Hepatic stellate cell (primary cell): ENCODE results near the gene SEL1L.
A peak's percentile ranks its signal among the peaks of the same experiment; 100 is the strongest.
"Not testable (repeated sequence)": the region's sequence is repeated elsewhere in the genome, so short reads cannot be mapped to it uniquely, and the experiment has no call there.

Experiments
- DNase-seq: peaks from one replicate; pipeline ENCODE4 v3.0.0; 2011; ENCODE audit warnings: low spot score

The SEL1L gene

DNA sequence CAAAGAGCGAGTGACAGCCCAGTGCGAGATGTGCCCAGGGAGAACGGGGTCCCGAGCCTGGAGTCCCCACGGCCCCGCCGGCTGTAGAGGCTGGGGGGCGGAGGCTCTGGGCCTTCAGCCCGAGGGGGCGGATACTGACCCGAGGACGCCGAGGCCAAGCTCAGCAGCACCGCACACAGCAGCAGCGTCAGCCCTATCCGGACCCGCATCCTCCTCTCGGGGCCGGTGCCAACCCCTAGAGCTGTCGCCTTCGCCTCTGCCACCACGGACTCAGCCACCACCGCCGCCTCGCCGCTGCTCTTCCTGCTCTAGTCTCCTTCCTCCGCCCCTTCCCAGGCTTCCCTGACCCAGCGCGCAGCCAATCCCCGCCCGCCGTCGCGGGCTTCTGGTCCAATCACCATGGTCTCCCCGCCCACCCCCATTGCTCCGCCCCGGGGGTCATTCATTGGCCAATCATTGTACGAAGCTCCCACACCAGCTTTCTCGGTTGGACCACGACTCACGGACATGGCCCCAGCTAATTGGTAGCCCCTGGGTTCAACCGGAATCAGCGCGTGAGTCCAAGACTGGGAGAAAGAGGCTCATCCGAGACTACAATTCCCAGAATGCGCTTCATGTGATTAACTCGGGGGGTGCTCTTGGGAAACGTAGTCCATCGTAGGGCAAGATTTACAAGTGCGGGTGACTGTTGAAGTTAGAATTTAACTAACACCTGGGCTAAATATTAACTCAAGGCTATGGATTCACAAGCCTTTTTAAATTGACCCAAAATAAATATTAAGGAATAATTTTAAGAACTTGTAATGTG is at the start of gene SEL1L:
Gene SEL1L (minus strand): TSS at position 318 of the 808 bp plus-strand sequence. CDS start 109 bp downstream, at position 209.
- DNase-seq: peak; percentile 92

DNA sequence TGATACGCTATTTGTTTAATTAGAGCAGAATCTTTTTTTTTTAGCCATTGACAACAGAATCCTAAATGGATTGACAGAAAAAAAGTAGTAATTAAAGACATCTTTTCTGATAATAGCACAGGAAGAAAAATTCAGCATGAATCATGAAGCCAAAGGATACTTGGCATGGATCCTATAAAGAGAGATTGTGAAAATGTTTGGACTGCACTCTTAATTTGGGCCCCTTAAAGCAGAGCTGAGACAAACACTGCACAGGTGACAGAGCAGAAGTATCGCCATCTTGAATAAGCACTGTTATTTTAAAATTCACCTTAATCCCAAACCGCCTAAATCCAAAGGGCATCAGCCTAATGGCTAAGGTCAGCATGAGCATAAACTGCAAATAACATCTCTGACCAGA is 48.8 kb upstream of the SEL1L start:
- DNase-seq: no peak

DNA sequence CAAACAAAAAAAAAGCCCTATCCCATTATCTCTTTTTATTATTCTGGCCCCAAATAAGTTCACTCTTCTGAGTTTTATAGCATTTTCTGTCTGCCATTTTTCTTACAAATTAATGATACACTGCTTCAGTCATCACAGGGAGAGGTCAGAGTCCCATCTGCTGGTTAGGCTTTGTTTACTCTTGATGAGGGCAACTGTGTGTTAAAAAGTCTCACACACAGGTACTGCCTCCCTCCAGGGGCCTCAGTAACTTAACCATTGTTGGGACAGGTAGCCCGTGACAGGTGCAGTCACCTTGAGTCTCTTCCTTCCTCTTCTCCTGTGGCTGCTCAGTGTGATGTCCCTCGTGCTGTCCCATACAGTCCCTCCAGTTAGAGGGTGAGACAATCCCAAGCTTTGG is 45.5 kb upstream of the SEL1L start:
- no peak for DNase-seq

DNA sequence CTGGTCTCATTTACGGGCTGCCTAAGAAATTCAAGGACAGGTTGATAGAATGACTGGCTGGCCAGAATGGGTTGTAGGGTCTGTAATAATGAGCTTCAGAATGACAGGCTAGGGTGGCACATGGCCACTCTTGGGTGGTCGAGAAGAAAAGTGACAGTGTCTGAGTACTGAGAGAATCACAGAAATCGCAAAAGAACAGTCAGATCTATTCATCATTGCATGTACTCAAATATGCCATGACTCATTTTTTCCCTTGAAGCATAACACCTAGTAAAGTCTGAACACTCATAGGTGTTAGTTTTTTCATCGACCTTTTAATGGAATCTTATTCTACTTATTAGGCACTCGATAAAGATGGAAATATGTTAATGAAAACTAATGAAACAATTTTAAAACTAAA is 37.8 kb upstream of the SEL1L start:
- DNase-seq: no peak

DNA sequence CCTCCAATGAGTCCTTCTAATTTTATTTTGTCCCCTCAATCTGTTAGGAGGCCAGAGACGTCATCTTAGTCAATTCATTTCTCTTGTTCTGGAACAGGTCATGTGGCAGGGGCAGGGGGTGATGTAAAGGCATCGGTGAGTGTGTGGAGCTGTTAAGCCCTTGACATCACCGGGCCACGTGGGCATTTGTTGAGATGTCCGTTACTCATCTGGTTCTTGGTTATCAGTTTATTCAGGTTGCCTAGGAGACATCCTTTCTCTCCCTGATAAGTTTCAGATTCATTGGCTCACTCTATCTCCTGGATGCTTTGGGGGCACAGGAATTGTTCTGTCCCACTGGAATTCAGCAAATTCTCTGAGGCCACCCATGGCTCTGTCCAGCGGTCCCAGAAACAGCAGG is 33.6 kb upstream of the SEL1L start:
- no peak for DNase-seq

DNA sequence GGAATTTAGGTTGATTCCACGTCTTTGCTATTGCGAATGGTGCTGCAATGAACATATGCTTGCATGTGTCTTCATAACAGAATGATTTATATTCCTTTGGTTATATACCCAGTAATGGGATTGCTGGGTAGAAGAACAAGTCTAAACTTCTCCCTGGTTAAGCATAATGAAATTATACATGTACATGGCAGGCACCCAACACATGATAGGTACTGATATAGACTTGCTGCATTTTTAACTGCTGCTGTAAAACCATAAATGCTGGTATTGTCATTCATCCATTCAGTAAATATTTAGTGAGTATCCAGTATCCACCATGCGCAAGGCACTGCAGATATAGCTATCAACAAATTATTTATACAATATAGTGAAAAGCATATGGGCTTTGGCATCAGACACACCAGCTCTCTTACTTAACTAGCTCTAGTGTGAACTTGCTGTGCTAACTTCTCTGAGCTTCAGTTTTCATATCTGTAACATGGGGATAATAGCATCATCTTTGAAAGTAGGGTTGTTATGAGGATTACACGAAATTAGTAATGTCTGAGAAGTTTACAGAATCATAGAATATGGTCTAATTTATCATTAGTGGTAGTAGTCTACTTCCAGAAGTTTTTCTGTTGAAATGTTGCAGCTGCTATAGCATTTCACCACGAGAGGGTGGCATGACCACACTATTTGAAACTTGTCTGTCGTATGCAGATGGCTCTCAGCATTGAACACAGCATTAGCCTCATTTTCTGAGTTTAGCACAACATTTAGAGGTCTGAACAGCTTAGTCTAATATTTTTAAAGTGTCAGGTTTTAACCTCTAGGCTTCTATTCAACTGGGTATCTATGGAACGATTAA is 32.0 kb upstream of the SEL1L start:
- peak; percentile 11 for DNase-seq

DNA sequence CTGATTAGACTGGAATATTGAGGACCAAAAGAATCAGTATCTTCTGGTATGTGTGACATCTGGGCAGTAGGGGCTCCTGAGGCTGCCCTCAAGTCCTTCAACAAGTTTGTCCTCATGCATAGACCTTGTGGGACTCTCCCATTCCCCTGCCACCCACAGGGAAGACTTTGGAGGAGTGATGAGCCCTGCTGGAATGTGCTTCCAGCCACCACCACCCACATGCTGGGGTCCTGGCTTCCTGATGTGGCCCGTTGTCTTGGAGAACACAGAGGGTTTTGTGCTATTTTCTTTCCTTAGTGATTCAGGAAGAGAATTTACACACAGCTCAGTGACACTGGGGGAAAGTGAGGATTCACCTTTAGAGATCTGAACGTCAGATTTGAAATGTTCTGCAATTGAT is 29.2 kb upstream of the SEL1L start:
- DNase-seq: no peak

DNA sequence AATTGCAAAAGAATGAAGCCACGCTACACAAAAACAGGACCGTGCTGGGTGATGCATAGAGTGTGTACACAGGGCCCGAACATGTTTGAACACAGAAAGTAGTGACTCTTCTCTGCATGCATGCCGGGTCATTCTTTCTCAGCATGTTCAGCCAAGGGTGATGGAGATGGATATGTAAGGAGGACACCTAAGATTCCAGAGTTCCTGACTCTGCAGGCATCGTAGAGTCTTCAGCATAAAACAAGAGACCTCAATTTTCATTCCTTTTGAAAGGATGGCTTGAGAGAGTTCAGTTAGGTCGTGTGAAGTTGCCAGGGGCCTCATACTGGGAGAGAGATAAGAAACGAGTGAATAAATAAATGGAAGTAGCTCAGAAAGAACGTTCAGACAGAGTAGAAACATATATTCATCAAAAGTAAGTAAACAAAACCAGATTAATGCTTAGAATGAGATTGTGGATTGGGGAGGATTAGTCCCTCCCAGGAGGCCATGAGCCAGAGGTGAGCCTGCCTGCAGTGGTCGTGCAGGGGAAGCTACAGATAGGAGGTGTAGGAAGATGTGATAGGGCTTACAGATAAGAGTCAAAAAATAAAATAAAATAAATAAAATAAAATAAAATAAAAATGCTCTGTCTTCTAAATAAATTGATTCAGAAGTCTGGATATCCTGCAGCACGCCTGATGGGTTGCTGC is 27.6 kb upstream of the SEL1L start:
- no peak for DNase-seq

DNA sequence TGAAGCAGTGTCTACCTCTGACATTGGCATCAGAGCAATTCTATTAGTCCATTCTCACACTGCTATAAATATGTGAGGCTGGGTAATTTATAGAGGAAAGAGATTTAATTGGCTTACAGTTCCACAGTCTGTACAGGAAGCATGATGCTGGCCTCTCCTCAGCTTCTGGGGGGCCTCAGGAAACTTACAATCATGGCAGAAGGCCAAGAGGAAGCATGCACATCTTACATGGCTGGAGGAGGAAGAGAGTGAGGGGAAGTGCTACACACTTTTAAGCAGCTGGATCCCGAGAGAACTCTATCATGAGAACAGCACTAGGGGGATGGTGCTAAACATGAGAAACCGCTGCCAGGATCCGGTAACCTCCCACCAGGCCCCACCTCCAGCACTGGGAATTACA is 25.7 kb upstream of the SEL1L start:
- no peak for DNase-seq

DNA sequence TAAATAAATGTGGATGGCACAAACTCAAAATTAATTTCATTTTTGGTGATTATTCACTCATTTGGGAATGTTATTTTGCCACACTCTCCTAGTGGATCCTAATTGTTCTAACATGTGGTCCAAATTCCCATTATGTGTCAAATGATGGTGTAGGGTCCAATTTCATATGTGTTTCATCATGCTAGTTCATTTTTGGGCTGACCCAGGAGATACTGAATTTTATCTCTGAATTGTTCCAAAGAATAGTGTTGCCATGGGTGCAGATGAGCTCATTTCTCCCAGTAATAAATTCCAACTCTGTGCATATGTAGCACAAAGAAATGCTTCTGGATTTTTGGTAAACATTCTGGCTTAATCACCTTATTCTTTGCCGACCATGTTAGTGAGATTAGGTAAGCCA is 23.5 kb upstream of the SEL1L start:
- DNase-seq: no peak

DNA sequence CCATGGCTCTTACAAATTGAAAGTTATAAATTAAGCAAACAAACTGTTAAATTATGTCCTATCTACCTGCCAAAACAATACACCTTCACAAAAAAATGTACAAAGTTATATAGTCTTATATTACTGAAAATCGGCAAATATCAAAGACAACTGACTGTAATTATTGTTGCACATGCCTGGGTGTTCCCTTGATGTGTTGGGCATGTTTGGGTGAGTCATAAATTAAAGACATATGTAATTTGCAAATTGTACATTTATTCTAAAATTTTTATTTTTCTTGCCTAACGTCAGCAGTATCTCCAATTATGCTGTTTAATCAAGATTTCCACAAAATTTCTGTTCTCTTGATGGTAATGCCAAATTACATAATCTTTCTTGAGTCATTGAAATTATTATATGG is 22.0 kb upstream of the SEL1L start:
- DNase-seq: no peak

DNA sequence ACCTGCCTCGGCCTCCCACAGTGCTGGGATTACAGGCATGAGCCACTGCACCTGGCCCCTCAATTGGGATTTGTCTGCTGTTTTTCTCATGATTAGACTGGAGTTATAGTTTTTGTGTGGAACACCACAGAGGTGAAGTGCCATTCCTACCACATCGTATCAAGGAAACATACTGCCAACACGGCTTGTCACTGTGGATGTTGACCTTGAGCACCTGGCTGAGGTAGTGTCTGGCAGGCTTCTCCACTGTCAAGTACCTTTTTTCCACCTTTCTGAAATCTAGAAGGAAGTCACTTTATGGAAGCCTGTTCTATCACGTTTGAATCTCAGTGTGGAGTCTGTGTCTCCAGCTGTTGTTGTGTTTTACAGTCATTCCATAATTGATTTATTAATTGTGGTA is 21.4 kb upstream of the SEL1L start:
- DNase-seq: no peak

DNA sequence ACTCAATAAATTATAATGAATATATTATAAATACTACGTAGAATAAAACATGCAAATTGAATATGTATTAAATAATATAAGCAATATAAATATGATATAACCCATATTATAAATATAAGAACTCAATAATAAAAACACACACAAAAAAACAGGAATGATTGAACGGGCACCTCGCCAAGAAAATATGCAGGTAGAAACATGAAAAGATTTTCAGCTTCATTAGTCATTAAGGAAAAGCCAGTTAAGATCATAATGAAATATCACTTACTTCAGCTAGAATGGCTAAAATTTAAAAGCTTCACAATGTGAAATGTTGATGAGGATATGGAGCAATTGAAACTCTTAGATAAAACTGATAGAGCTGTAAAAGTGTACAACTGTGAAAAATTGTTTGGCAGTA is 17.8 kb upstream of the SEL1L start:
- DNase-seq: no peak

DNA sequence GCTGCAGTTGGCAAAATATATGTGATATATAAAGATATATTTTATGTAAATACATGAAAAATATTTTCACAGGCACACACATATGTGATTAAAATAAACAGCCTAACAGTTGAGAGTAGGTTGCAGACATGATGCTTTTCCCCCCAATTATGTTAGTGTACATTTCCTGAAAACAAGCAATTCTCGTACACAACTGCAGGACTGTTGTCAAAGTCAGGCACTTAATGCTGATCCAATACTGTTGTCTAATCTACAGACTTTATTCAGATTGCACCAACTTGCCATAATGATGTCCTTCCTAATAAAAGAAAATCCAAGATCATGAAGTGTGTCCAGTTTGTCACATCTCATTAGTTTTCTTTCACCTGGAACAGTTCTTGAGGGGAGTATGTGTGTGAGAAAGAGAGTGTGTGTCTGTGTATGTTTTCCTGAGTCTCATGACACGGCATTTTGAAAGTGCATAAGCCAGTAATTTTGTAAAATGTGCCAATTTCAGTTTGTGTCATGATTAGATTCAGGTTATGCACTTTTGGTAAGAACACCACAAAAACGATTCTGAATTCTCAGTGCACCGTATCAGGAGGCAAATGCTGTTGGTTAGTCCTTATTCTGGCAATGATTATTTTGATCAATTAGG is 16.5 kb upstream of the SEL1L start:
- no peak for DNase-seq

DNA sequence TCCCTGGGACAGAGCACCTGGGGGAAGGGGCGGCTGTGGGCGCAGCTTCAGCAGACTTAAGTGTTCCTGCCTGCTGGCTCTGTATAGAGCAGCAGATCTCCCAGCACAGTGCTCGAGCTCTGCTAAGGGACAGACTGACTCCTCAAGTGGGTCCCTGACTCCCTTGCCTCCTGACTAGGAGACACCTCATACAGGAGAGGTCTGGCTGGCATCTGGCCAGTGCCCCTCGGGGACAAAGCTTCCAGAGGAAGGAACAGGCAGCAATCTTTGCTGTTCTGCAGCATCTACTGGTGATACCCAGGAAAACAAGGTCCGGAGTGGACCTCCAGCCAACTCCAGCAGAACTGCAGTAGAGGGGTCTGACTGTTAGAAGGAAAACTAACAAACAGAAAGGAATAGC is 7.6 kb upstream of the SEL1L start:
- DNase-seq: not testable (repeated sequence)

DNA sequence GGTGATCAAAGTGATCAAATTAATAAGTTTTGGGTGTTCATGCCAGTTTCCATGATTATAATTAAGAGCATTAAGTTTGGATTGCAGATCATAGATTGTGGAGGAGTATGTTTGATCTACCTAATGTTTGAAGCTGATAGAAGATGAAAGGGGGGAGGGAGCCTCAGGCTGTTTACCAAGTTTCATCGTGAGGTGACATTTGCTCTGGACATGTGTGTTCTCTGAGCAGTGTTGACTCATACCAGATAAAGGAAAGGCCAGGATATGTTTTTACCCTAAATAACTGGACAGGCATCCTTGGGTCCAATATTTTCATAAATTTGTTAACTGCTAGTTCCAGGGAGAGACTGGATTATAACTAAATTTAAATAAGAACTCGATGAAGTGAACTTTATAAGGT is 3.5 kb upstream of the SEL1L start:
- no peak for DNase-seq

DNA sequence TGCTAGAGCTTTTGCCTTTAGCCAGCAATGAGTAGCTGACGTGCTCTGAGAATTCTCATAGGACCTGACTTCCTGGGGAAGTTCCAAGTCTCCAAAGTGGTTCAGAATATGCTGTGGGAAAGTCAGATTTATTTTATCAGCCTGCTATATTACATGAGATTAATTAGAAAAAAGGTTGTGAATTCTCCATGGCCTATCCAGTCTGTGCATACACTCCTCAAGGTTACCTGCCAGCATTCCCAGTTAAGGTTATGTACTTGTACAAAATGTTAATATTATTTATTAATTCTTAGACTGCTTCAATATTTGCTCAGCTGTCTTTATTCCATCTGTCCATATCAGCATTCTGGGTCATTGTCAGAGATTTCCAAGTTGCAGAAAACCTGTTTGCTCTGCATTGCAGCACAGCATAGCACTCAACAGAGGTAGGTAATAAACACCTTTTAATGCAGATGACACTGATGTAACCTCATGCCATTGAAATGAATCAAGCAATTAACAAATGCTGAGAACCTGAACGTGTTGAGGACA is 2.7 kb upstream of the SEL1L start:
- no peak for DNase-seq

DNA sequence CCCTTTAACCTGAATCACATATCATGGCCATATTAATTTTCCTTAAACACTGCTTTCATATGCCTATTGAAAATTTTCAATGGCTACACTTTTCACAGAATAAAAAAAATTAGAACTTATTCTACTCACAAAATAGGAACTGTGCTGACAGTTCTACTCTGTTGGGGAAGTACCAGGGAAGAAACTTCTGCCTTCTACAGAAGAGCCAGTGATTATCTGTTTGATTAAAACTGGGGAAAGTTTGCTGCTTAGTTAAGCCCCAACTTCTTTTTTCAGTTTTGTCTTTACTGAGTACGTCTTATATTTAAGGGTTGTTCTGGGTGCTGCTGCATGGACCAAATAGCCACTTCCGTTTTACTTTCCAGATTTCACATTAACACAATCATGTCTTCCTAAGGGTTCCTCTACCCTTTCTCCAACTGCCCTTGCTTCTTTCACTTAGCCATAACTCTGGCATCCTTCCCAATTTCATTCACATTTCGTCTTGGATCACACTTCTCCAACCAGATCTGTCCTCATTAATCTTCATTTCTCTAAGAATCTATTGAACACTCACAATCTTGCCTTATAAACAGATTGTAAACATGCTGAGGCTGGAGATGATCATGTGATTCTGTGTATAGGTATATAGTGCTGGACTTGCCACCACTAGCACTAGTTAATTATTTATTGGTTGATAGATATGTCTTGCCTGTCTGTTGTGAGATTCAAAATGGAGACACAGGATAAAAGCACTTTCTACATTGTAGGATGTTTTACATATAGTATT is 1.9 kb upstream of the SEL1L start:
- no peak for DNase-seq

DNA sequence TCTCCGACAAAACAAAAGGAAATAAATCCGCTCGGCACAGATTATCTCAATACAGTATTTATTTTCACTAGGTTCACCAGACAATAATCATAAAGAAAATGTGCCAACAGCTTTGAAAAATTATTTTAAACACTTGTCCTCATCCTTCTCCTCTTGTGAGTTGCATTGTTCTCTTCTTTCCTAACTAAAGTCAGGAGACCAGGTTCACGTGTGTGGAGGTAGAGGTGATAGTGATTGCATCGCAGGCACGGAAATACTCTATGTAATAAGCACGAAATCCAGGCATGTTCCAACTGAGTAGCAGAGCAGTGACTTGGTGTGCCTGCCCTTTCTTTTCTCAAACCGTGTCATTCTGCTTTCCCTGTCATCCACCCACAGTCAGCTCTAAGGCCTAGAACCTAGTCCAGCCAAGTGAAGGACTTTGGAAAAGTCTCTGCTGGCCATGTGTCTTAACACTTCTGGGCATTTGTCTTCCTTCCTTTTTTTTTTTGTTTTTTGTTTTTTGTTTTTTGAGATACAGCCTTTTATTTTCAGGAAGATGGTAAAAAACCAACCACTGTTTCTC is 939 bp upstream of the SEL1L start:
- no peak for DNase-seq

DNA sequence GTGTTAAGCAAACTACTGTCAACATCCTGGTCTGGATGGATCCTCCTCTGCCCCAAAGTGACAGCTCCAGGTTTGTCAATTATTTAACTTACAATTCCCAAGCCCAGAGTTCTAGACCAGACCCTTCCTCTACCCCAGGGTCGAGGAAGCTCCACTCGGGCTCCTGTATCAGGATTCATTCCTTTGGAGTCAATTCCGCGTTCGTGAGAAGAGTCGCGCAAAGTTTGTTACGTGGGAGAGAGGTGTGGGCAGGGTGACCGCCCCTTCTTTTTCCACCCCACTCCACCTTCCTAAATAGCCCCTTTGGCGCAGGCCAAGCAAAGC is 479 bp downstream of the SEL1L start:
- DNase-seq: no peak

DNA sequence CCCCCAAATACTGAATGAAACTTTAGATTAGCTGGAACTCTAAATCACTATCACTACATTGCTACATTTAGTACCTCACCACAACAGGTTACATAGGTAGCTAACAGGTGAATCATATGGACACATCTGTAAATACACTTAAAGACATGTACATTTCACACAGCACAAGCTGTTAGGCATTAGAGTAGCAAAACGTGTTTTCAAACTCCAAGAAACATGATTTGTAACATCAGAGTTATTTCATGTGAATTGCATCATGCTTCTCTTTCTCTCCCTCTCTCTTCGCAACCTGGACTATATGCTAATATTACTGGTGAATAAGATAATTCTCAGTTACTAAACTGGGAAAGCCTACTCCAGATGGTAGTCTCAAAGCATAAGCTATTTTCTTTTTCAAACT is 4.3 kb downstream of the SEL1L start:
- no peak for DNase-seq
